ENCODE results near the gene RABGAP1L. TPM values are rescaled to one million over a fixed set of nuclear protein-coding genes. Genes with fewer than 3 reads are reported as not detected.
A peak's percentile ranks its signal among the peaks of the same experiment; 100 is the strongest.
"Not testable (repeated sequence)": the region's sequence is repeated elsewhere in the genome, so short reads cannot be mapped to it uniquely, and the experiment has no call there.

Gene RABGAP1L
- total RNA-seq, result 36.2 TPM in 2 replicates

GRCh38 chr1:174159252-174160108, at the start of gene RABGAP1L:
Gene RABGAP1L, plus strand, starts transcription at chr1:174159520.
- DNase-seq, result peak; percentile 96

DNA sequence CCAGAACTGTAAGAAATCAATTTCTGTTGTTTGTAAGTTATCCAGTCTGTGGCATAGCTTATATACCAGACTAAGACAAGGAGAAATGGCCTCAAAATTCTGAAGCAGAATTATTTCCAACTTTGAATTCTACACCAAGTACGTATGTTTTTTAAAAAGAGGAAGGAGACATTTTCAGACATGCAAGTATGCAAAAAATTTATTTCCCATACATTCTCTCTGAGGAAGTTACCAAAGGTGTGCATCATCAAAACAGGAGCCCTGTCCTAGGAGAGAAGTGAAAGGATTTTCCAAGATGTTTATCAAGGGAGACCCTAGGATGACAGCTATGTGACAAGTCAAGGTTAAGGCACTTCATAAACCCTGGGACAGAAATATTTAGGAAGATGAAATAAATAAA, 49.3 kb upstream of the RABGAP1L start:
- no peak for DNase-seq

GRCh38 chr1:174112489-174113162, 46.7 kb upstream of the RABGAP1L start:
- no peak for DNase-seq

- DNase-seq, result no peak
These were observed 45.2 kb upstream of the RABGAP1L start for GRCh38 chr1:174114106-174114505.

DNA sequence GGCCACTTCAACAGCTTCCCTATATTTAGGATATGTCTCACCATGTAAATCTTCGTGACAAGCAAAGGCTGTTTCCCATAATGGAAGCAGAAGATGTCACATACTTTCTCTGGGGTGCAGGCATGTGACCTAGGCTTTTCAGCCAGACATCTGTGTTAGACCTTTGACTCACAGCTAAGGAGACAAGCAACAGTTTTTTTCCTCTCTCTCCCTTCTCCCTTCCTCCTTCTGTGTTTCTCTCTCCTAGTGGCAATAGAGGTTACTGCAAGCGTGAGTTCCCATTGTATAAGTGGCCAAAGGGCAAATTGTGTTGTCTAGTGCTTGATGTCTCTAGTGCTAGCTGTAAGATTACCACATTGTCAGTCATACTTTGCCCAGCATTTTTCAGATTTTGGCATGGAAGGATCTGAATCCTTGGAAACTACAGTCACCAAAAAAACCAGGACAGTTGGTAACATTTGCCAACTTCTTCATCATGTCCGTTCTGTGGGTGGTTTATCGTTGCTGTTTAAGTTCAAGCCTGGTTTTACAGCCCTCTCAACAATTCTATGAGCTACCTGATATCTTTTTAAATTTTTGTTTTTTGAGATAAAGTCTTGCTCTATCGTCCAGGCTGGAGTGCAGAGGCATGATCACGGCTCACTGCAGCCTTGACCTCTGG, 44.4 kb upstream of the RABGAP1L start:
- peak; percentile 48 for DNase-seq

- no peak for DNase-seq
These were observed 43.3 kb upstream of the RABGAP1L start for GRCh38 chr1:174116042-174116441.

DNA sequence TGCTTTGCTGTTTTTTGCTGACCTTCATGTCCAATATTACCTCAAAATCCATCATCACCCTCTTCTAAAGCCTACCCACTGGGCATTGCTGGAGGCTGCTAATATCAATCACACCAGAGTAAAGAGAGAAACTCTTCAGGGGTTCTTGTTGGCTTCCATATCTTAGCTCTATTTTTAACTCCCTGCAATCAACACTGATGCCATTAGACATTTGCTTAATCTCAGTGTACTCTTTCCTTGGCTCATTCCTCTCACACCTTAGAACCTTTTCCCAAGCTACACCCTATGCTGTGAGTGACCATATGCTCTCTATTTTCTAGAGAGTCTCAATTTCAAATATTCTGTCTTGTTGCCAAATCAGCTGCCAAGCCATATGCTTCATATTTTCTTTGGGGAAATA, 40.6 kb upstream of the RABGAP1L start:
- no peak for DNase-seq

- DNase-seq, result not testable (repeated sequence)
These were observed 37.0 kb upstream of the RABGAP1L start for GRCh38 chr1:174122318-174122717.

GRCh38 chr1:174123843-174124242, 35.5 kb upstream of the RABGAP1L start:
- DNase-seq, result no peak

DNA sequence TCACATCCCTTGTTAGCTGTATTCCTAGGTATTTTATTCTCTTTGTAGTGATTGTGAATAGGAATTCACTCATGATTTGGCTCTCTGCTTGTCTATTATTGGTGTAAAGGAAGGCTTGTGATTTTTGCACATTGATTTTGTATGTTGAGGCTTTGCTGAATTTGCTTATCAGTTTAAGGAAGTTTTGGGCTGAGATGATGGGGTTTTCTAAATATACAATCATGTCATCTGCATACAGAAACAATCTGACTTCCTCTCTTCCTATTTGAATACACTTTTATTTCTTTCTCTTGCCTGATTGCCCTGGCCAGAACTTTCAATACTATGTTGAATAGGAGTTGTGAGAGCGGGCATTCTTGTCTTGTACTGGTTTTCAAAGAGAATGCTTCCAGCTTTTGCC, 32.1 kb upstream of the RABGAP1L start:
- not testable (repeated sequence) for DNase-seq

- no peak for DNase-seq
These were observed 28.2 kb upstream of the RABGAP1L start for GRCh38 chr1:174131032-174131638.

- no peak for DNase-seq
These were observed 25.2 kb upstream of the RABGAP1L start for GRCh38 chr1:174134003-174134659.

DNA sequence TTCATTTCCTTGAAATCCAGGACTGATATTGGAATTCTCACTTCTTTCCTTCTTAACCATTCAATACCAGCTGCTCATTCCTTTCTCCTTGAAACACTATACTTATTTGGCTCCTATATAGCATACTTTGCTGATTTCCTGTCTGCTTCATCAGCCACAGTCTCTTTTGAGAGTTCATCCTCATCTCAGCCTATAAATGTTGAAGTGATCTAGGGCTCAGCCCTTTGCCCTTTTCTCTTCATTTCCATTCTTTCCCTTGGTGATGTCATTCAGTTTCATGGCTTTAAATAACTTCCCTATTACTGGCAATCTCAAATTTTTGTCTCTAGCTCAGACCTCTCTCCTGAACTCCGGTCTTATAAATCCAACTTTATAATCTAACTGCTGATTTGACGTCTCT, 24.1 kb upstream of the RABGAP1L start:
- no peak for DNase-seq

- DNase-seq, result no peak
These were observed 22.6 kb upstream of the RABGAP1L start for GRCh38 chr1:174136714-174137113.

- DNase-seq, result no peak
These were observed 16.5 kb upstream of the RABGAP1L start for GRCh38 chr1:174142836-174143235.

GRCh38 chr1:174143727-174144396, 15.5 kb upstream of the RABGAP1L start:
- DNase-seq, result not testable (repeated sequence)

DNA sequence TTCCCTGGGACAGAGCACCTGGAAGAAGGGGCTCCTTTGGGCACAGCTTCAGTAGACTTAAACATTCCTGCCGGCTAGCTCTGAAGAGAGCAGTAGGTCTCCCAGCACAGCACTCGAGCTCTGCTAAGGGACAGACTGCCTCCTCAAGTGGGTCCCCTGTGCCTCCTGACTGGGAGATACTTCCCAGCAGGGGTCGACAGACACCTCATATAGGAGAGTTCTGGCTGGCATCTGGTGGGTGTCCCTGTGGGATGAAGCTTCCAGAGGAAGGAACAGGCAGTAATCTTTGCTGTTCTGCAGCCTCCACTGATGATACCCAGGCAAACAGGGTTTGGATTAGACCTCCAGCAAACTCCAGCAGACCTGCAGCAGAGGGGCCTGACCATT, 14.9 kb upstream of the RABGAP1L start:
- DNase-seq, result not testable (repeated sequence)

- no peak for DNase-seq
These were observed 10.1 kb upstream of the RABGAP1L start for GRCh38 chr1:174149216-174149615.

GRCh38 chr1:174150499-174150898, 8.8 kb upstream of the RABGAP1L start:
- DNase-seq, result no peak

DNA sequence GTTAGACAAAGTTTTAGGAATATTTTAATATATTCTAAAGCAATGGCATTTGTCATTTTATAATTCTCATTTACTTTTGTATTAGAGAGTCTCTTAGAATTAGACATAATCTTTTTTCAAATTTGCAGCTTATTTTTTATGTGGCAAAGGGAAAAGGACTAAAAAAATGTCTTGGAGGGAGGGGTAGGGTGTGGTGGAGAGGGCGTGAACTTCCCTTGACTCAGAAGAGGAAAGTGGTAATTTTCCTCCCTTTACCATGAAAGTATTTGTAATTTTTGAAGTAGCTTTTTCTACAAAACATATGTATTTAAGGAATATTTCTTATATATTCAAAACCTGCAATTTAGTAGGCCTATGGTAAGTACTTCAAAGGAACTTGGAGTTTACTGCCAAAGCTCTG, 6.9 kb upstream of the RABGAP1L start:
- no peak for DNase-seq

DNA sequence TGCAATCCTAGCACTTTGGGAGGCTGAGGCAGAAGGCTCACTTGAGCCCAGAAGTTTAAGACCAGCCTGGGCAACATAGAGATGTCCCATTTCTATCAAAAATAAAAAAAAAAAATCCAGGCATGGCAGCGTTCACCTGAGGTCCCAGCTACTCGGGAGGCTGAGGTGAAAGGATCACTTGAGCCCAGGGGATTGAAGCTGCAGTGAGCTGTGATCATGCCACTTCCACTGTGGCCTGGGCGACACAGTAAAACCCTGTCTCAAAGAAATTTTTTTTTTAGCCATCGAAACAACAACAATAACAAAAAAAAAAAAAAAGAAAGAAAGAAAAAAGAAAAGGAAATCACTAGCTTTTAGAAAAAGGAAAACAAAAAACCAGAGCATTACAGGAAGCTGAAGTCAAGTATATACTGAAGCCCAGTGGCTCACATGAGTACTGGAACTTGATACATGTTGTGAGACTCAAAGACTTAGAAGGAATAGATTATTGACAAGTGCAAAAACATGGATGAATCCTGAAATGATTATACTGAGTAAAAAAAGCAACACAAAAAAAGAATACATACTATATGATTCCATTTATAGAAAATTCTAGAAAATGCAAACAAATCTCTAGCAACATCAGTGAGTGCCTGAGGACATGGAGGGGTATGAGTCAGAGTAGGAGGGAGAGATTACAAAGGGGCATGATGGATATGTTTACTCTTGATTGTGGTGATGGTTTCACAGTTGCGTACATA, 6.1 kb upstream of the RABGAP1L start:
- no peak for DNase-seq
